NCI-H146 (cell line): ENCODE results near the gene KLHL3.
"Not testable (repeated sequence)": the region's sequence is repeated elsewhere in the genome, so short reads cannot be mapped to it uniquely, and the experiment has no call there.

Experiments used
- DNase-seq: peaks from one replicate; lab custom pipeline; 2025; lab: John Stamatoyannopoulos, UW

KLHL3 gene

DNA sequence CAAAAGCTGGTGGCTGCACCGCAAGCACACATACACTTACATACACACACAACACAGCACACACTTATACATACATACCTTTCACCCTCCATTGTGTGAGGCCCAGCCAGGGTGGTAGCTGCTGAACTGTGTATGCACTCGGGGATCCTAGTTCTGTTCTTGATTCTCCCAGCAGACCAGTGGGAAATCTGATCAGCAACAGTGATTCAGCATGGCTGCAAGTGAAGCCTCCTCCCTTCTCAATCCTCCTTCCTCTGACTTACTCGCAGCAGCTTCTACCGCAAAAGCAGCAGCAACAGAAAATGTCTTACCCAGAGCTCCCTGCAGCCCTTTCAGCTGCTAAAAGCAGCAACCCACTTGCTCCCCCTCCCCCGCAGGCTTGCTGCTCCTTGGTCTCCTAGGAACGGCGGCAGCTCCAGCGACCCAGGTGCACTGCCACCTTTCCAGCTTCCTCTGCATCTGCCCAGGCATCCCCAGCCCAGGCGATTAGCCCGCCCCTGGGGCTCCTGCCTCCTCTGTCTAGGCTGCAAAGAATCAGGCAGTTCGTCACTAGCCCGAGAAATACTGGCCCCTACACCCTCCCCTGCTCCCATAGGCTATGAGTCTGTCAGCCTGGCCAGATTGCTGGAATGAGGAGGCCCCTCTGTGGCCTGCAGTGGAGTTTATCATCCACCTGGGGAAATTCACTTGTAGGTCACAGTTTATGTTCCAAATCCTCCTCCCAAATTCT, at the start of gene KLHL3:
TSS of gene KLHL3 (minus strand) at position 535 of the 730 bp plus-strand sequence. CDS start at position 92, 443 bp downstream.
- DNase-seq = peak; percentile 82

- no peak for DNase-seq
These were observed 47.2 kb upstream of the KLHL3 start for GRCh38 chr5:137782984-137783536.

GRCh38 chr5:137782055-137782454, 46.2 kb upstream of the KLHL3 start:
- no peak for DNase-seq

DNA sequence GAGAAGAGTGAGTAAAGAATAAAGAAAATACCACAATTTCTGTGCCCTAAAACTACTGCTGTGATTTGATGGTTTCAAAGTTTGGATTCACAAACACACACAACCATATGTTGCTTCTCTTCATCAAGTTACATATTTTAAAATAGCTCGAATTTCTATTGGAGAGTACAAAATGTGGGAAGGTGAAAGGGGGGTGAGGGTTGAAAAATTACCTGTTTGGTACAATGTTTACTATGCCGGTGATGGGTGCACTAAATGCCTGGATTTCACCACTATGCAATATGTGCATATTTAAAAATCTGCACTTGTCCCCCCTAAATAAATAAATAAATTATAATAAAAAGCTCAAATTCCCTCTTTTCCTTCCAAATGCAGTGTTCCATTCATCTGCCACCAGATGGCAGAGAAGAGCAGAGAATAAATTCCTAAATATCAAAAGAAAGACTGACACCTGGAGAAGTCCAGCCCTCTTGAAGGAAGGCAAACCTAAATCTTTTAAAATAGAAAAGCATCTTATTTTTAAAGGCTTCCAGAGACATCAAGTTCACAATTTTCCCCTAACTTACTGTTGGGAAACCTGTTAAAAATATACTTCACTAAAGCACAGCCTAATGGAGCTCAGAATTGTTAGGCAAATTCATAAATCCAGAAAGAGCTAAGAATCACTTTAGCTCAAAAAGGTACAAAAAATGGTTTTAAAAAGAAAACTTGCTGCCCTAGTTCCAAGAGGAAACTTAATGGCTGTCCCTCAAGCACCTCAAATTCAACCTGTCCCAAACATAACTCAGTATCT, 43.1 kb upstream of the KLHL3 start:
- peak; percentile 11 for DNase-seq

DNA sequence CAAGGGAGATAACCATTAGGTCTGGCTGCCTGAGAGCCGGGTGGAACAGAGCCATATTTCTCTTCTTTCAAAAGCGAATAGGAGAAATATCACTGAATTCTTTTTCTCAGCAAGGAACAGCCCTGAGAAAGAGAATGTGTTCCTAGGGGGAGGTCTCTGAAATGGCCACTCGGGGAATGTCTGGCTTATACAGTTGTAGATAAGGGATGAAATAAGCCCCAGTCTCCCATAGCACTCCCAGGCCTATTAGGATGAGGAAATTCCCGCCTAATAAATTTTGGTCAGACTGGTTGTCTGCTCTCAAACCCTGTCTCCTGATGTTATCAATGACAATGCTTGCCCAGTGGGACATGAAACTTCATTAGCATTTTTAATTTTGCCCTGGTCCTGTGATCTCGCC, 32.0 kb upstream of the KLHL3 start:
- not testable (repeated sequence) for DNase-seq

DNA sequence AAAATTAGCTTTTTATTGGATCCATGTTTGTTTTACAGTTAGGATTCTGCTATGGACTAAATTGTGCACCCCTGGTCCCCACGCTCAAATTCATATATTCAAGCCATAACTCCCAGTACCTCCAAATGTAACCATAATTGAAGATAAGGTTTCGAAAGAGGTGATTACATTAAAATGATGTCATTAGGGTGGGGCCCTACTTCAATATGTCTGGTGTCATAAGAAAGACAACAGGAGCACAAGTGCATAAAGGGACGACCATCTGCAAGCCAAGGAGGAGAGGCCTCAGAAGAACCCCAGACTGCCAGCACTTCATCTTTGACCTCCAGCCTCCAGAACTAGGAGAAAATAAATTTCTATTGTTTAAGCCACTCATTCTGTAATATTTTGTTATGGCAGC, 25.7 kb upstream of the KLHL3 start:
- DNase-seq = no peak

GRCh38 chr5:137760719-137761516, 25.0 kb upstream of the KLHL3 start:
- DNase-seq = no peak

- DNase-seq = no peak
These were observed 24.4 kb upstream of the KLHL3 start for GRCh38 chr5:137760294-137760693.

DNA sequence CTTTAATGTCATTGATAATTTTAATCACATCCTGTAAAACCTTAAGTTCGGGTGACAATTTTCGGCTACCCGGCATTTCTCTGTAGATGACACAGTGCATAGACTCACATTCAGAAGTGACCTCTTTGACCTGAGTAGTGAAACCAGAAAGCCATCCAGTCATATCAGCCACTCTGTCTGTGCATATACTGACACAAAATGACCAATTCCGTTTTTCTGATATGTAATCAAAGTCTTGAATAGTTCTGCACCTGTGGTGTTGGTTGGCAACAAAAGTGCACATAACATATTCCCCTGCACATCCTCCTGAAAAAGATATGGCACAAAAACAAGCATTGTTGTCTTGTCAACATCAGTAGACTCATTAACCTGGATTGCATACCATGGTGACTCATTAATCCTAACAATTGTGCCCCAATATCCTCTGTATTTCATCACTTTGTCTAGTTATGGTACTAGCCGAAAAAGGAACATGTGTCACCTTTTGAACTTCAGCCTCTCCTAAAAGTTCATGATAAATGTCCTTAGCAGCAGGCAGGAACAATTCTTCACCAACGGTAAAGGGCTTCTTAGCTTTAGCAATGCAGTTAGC, 22.9 kb upstream of the KLHL3 start:
- DNase-seq = no peak

DNA sequence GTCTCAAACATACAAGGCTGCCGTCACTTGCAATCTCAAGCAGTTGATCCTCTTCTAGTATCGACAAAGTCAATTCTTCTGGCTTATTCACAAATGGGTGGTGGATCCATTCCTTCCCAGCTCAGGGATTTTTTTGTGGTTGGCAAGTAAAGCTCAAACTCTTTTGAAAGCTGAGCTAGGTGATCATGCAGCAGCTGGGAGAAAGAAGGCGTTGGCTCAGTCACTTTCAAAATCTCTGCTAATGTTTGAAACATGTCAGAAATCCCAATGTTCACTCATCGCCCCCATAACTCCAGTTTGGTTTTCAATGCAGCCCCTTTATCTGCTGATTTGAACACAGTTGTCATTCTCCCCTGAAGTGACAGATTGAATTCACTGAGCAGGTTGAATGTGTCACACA, 22.2 kb upstream of the KLHL3 start:
- no peak for DNase-seq

GRCh38 chr5:137757634-137758033, 21.7 kb upstream of the KLHL3 start:
- no peak for DNase-seq

DNA sequence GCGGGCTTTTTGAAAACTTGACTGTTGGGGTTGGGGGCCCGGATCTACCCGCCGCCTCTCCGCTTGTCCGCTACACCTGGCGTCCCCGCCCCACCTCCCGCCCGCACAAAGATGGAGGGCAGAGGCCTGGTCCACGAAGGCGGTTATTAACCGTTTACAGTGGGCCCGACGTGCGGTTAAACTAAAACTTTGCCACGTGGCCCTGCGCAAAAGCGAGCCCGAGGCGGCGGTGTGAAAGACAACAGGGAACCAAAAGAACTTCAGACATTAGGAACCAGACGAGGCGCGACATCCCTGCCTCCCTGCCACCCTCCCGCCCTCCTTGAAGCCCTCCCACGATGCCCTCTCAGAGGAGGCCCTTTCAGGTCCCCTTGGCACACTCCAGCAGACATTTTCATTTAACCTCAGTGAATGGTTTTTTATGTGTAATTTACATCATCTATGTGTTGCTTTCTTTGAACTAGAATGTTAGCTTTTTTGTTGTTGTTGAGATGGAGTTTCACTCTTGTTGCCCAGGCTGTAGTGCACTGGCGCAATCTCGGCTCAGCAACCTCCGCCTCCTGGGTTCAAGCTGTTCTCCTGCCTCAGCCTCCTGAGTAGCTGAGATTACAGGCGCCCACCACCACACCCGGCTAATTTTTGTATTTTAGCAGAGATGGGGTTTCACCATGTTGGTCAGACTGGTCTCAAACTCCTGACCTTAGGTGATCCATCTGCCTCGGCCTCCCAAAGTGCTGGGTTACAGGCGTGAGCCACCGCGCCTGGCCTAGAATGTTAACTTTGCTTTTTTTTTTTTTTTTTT, 19.3 kb upstream of the KLHL3 start:
- DNase-seq = no peak

DNA sequence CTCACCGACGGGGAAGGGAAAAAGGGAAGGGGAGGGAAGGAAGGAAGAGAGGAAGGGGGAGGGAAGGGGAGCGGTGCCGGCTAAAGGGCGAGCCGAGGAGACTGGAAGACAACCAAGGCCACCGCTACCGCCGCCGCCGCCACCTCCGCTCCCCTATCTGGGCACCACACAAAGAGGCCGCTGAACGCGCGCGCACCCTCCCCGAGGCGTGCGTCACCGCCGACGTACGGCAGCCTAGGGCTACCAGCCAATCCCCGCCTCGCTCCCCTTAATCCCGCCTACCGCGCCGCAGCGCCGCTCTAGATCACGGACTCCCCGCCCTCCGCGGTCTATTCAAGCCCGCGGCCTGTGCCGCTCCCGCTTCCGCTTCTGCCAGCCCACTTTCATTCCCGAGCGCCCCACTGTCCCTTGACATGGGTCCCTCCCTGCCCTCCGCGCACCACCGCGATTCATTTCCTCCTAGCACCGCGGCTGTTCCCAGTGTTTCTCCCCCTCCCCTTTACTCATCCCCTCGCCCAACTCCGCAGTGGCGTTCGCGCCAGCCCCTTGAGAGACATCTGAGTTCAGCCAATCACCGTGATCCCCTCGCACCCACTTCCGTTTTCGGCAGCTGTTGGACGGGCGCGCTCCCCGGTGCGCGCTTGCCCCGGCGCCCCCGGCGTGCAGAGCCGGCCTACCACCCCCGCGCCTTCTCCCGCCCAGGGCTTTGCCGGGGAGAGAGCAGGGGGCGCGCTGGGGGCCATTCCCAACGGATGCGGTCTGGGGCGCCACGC, 18.5 kb upstream of the KLHL3 start, which contains the start of gene HNRNPA0:
TSS of gene HNRNPA0 (minus strand) at position 176 of the 773 bp plus-strand sequence. CDS start 297 bp downstream, outside the sequence.
- DNase-seq = peak; percentile 94

- DNase-seq = peak; percentile 53
These were observed 17.9 kb upstream of the KLHL3 start for GRCh38 chr5:137753691-137754187.

GRCh38 chr5:137752905-137753690, 17.2 kb upstream of the KLHL3 start:
- peak; percentile 12 for DNase-seq

GRCh38 chr5:137751869-137752491, 16.1 kb upstream of the KLHL3 start:
- DNase-seq = peak; percentile 37

GRCh38 chr5:137750436-137750835, 14.5 kb upstream of the KLHL3 start:
- DNase-seq = no peak

GRCh38 chr5:137747848-137748247, 12.0 kb upstream of the KLHL3 start:
- no peak for DNase-seq
